Endodermal cell (in vitro differentiated cells): Measurements from ENCODE around the gene CDKN1A. TPM values are rescaled to one million over a fixed set of nuclear protein-coding genes. Genes with fewer than 3 reads are reported as not detected.

Experiments
- DNase-seq: peaks from one replicate; pipeline ENCODE4 v3.0.0-alpha.2; 2017
- H3K27ac ChIP-seq: 2 replicates; pipeline ENCODE4 v1.5.1; 2013; ENCODE audit warnings: mild to moderate bottlenecking, low read depth, low read length, moderate library complexity
- H3K27me3 ChIP-seq: 2 replicates; pipeline ENCODE4 v1.6.1; 2013; ENCODE audit warnings: mild to moderate bottlenecking, low read length, moderate library complexity; ENCODE audit not compliant: insufficient read depth, control insufficient read depth, poor library complexity, severe bottlenecking
- H3K36me3 ChIP-seq: 2 replicates; pipeline ENCODE4 v1.7.0; 2013; ENCODE audit warnings: mild to moderate bottlenecking, low read length, moderate library complexity; ENCODE audit not compliant: control insufficient read depth, insufficient read depth
- H3K4me1 ChIP-seq: one replicate; pipeline ENCODE4 v1.7.0; 2013; ENCODE audit warnings: low read length; ENCODE audit not compliant: control insufficient read depth, insufficient read depth
- H3K4me3 ChIP-seq: 2 replicates; pipeline ENCODE4 v1.5.1; 2013; ENCODE audit warnings: mild to moderate bottlenecking, low read length, moderate library complexity
- H3K9ac ChIP-seq: 2 replicates; pipeline ENCODE4 v1.6.1; 2013; ENCODE audit warnings: mild to moderate bottlenecking, low read length, moderate library complexity; ENCODE audit not compliant: poor library complexity, severe bottlenecking; ENCODE audit errors: extremely low read depth
- H3K9me3 ChIP-seq: 2 replicates; pipeline ENCODE4 v1.6.1; 2013; ENCODE audit warnings: mild to moderate bottlenecking, low read length, moderate library complexity; ENCODE audit not compliant: control insufficient read depth
- H3K27ac Mint-ChIP-seq: 2 replicates; pipeline ENCODE4 v1.8.0; 2020; ENCODE audit warnings: mixed read lengths
- H3K27me3 Mint-ChIP-seq: 2 replicates; pipeline ENCODE4 v1.8.0; 2021; ENCODE audit warnings: mild to moderate bottlenecking, mixed read lengths; ENCODE audit not compliant: insufficient read depth
- H3K36me3 Mint-ChIP-seq: 2 replicates; pipeline ENCODE4 v1.8.0; 2020; ENCODE audit warnings: low read depth, mixed read lengths
- H3K4me1 Mint-ChIP-seq: 2 replicates; pipeline ENCODE4 v1.8.0; 2020; ENCODE audit warnings: mixed read lengths
- H3K4me3 Mint-ChIP-seq: 2 replicates; pipeline ENCODE4 v1.8.0; 2020; ENCODE audit warnings: mild to moderate bottlenecking, moderate library complexity, mixed read lengths
- H3K9me3 Mint-ChIP-seq: 2 replicates; pipeline ENCODE4 v1.8.0; 2020; ENCODE audit warnings: mild to moderate bottlenecking, mixed read lengths
- CTCF ChIP-seq: fragments of 200-600 bp; sonication (generic); conservative IDR thresholded peaks from 2 replicates; pipeline ENCODE4 v1.5.0; 2021; ENCODE audit warnings: antibody characterized with exemption, mild to moderate bottlenecking
- WGBS, 2 experiments: methylation state at CpG; one replicate each; pipeline versions ENCODE4 v1.1.5 to v1.1.7; 2013; ENCODE audit warnings: missing lambda C conversion rate in 2 of 2, mixed read lengths in 1 of 2; ENCODE audit not compliant: insufficient coverage in 1 of 2, insufficient read length in 1 of 2; 5-methylcytosine and 5-hydroxymethylcytosine counted together
- total RNA-seq, 2 donors: library from RNA; stranded (reverse); fragmentation: NEBNext Ultra II Directional in 1 of 2; extraction: Animal tissue kit (Norgen Biotek cat#: 25700) in 1 of 2; gene quantifications; 2 replicates in 1 of 2; 3 replicates in 1 of 2; pipeline ENCODE4 v1.2.1, GENCODE V29; 2021

The CDKN1A gene
- total RNA-seq, 2 donors from 2014 or later = 1.9 to 3.7 TPM

GRCh38 chr6:36717231-36717825 is 38.8 kb downstream of the CDKN1A start:
- peak; percentile 38 for DNase-seq
- Mint-ChIP-seq H3K4me3 (no peak overlapping the region), H3K27me3 (no peaks in the 10 kb centered on the region), H3K27ac (no peak overlapping the region), H3K4me1 (no peaks in the 10 kb centered on the region), H3K36me3 (no peaks in the 10 kb centered on the region), H3K9me3 (no peaks in the 10 kb centered on the region)
- no peaks in the 10 kb centered on the region for H3K27me3 ChIP-seq
- no peak overlapping the region for H3K27ac ChIP-seq
- no peaks in the 10 kb centered on the region for H3K4me1 ChIP-seq
- no peaks in the 10 kb centered on the region for H3K36me3 ChIP-seq
- no peak overlapping the region for H3K4me3 ChIP-seq
- no peak for TF ChIP-seq CTCF
- no peaks in the 10 kb centered on the region for H3K9me3 ChIP-seq
- WGBS, 2 experiments = 85 to 90% methylated on average over 7 to 13 of the region's 13 CpGs
- no peak overlapping the region for H3K9ac ChIP-seq

GRCh38 chr6:36717871-36718540 is 39.5 kb downstream of the CDKN1A start:
- peak; percentile 59 for DNase-seq
- H3K4me3 Mint-ChIP-seq = no peak overlapping the region
- H3K4me1 ChIP-seq = no peaks in the 10 kb centered on the region
- no peaks in the 10 kb centered on the region for H3K4me1 Mint-ChIP-seq
- H3K27ac ChIP-seq = no peak overlapping the region
- no peaks in the 10 kb centered on the region for H3K36me3 ChIP-seq
- no peaks in the 10 kb centered on the region for H3K36me3 Mint-ChIP-seq
- no peak overlapping the region for H3K4me3 ChIP-seq
- no peak for TF ChIP-seq CTCF
- no peaks in the 10 kb centered on the region for H3K9me3 ChIP-seq
- no peaks in the 10 kb centered on the region for H3K9me3 Mint-ChIP-seq
- no peak overlapping the region for H3K9ac ChIP-seq
- H3K27ac Mint-ChIP-seq = no peak overlapping the region
- no peaks in the 10 kb centered on the region for H3K27me3 ChIP-seq
- H3K27me3 Mint-ChIP-seq = no peaks in the 10 kb centered on the region
- 81 to 90% methylated on average over 4 to 12 of the region's 12 CpGs for WGBS, 2 experiments

- TF ChIP-seq CTCF = no peak
- Histone ChIP-seq H3K4me3 (no peak overlapping the region), H3K27me3 (no peaks in the 10 kb centered on the region), H3K9me3 (no peaks in the 10 kb centered on the region), H3K4me1 (no peaks in the 10 kb centered on the region), H3K27ac (no peak overlapping the region), H3K9ac (no peak overlapping the region), H3K36me3 (no peaks in the 10 kb centered on the region)
- no peaks in the 10 kb centered on the region for H3K36me3 Mint-ChIP-seq
- no peak overlapping the region for H3K4me3 Mint-ChIP-seq
- no peak overlapping the region for H3K27ac Mint-ChIP-seq
- 96 to 97% methylated on average over 2 to 5 of the region's 5 CpGs for WGBS, 2 experiments
- DNase-seq = no peak
- H3K27me3 Mint-ChIP-seq = no peaks in the 10 kb centered on the region
- H3K9me3 Mint-ChIP-seq = no peaks in the 10 kb centered on the region
- no peaks in the 10 kb centered on the region for H3K4me1 Mint-ChIP-seq
These were observed 40.0 kb downstream of the CDKN1A start for GRCh38 chr6:36718560-36718959.
